Progenitor cell of endocrine pancreas (in vitro differentiated cells): ENCODE measurements around the gene IFIT5. TPM values are rescaled to one million over a fixed set of nuclear protein-coding genes. Genes with fewer than 3 reads are reported as not detected.
A peak's percentile ranks its signal among the peaks of the same experiment; 100 is the strongest.

Experiments
- DNase-seq: peaks from one replicate; pipeline ENCODE4 v3.0.0; 2021; ENCODE audit warnings: low spot score; ENCODE audit not compliant: unreplicated experiment
- H3K27ac Mint-ChIP-seq: 2 replicates; pipeline ENCODE4 v1.8.0; 2021; ENCODE audit warnings: mild to moderate bottlenecking, moderate library complexity, mixed read lengths
- H3K27me3 Mint-ChIP-seq: 2 replicates; pipeline ENCODE4 v1.8.0; 2021; ENCODE audit warnings: mixed read lengths
- H3K36me3 Mint-ChIP-seq: 2 replicates; pipeline ENCODE4 v1.8.0; 2022; ENCODE audit warnings: mixed read lengths; ENCODE audit not compliant: insufficient read depth
- H3K4me1 Mint-ChIP-seq: 2 replicates; pipeline ENCODE4 v1.8.0; 2021; ENCODE audit warnings: low read depth, mixed read lengths
- H3K4me3 Mint-ChIP-seq: 2 replicates; pipeline ENCODE4 v1.8.0; 2021; ENCODE audit warnings: low read depth, mild to moderate bottlenecking, moderate library complexity, mixed read lengths
- H3K9me3 Mint-ChIP-seq: 2 replicates; pipeline ENCODE4 v1.8.0; 2021; ENCODE audit warnings: low read depth, mixed read lengths
- total RNA-seq: library from RNA; stranded (reverse); gene quantifications from 2 replicates; pipeline ENCODE4 v1.2.1, GENCODE V29; 2021
- TF ChIP-seq, protein P1 (sequence below): fragments of 200-600 bp; sonication (generic); IDR thresholded peaks from one replicate; pipeline ENCODE4 v1.5.0; 2021; ENCODE audit warnings: antibody characterized with exemption, mild to moderate bottlenecking; ENCODE audit not compliant: unreplicated experiment

Gene IFIT5
- total RNA-seq, 1 donor from 2014 or later: 6.0 TPM

DNA sequence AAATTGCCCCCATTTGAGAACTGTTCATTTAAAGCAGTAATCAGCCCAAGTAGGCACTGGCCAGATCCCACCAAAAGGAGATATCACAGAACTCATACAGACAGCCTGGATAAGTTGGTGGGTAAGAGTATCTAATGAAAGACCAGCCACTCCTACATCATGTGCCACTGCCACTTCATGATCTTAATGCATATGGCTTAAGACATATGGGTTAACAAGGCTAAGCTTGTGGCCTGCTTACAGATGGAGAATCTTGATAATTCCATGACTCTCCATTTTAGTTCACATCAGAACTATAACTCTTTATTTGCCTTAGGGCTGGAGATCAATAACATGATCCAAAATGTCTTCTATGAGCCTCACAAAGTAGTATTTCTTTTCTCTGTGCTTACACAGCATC lies 43.3 kb upstream of the IFIT5 start:
- Mint-ChIP-seq H3K4me3 (no peak overlapping the region), H3K27ac (no peak overlapping the region), H3K9me3 (peaks cover under 1% of the 10 kb centered on the region), H3K27me3 (no peaks in the 10 kb centered on the region), H3K36me3 (no peaks in the 10 kb centered on the region), H3K4me1 (peaks cover 26% of the 10 kb centered on the region)
- TF ChIP-seq, protein P1, sequence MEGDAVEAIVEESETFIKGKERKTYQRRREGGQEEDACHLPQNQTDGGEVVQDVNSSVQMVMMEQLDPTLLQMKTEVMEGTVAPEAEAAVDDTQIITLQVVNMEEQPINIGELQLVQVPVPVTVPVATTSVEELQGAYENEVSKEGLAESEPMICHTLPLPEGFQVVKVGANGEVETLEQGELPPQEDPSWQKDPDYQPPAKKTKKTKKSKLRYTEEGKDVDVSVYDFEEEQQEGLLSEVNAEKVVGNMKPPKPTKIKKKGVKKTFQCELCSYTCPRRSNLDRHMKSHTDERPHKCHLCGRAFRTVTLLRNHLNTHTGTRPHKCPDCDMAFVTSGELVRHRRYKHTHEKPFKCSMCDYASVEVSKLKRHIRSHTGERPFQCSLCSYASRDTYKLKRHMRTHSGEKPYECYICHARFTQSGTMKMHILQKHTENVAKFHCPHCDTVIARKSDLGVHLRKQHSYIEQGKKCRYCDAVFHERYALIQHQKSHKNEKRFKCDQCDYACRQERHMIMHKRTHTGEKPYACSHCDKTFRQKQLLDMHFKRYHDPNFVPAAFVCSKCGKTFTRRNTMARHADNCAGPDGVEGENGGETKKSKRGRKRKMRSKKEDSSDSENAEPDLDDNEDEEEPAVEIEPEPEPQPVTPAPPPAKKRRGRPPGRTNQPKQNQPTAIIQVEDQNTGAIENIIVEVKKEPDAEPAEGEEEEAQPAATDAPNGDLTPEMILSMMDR: no peak
- DNase-seq: no peak

DNA sequence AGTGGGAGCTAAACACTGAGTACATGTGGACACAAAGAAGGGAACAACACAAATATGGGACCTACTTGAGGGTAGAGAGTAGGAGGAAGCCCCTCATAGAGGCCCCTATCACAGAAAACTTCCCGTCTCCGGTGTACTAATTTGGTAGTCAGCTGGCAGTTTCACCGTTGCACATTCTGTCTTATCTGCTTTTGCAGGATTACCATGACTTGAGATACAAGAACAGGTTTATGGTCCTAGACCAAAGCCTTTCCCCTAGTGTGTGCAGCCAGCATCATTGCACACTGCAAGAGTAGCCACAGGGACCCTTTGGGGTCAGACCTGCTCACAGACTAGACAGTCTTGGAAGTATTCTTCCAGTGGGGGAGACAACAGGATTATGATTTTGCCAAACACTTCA lies 42.4 kb upstream of the IFIT5 start:
- TF ChIP-seq, protein P1: no peak
- Mint-ChIP-seq H3K9me3 (no peaks in the 10 kb centered on the region), H3K27ac (no peak overlapping the region), H3K4me3 (no peak overlapping the region), H3K27me3 (no peaks in the 10 kb centered on the region), H3K36me3 (no peaks in the 10 kb centered on the region), H3K4me1 (peaks cover 26% of the 10 kb centered on the region)
- DNase-seq: no peak

DNA sequence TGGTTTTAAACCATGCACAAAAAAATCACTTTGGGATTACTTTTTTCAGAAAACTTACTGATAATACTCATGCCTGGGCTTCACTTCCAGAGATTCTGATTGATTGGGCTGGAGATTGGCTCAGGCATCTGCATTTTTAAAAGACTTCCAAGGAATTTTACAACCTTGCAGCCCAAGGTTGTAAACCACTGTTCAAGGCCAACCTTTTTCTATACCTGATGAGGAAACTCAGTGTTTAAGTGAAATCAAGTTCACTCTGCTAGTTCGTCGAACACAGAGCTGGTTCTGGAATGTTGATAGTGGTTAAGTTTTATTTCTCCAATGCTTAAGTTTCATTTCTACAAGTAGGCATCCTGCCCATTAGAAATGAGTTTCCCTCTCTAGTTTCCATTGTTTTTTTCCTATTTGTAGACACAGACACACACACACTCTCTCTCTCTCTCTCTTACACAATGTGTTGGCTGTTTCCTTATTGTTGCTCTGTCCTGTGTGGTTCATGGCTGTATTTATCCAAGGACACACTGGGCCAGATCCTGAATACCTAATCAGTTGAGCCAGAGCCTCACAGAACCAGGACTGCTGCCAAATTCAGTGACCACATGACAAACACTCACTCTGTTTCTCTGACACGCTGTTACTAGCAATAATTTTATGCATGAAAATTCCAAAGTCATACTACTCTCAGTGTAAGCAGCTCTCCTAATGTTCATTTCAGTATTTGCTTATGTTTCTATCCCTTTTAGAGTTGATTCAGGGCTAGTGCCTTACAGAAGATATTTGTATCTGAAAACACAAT lies 40.3 kb upstream of the IFIT5 start:
- Mint-ChIP-seq H3K27ac (peak overlapping the region; percentile 61), H3K4me3 (no peak overlapping the region), H3K4me1 (peaks cover 15% of the 10 kb centered on the region), H3K9me3 (no peaks in the 10 kb centered on the region), H3K36me3 (no peaks in the 10 kb centered on the region), H3K27me3 (no peaks in the 10 kb centered on the region)
- TF ChIP-seq, protein P1: no peak
- DNase-seq: no peak

DNA sequence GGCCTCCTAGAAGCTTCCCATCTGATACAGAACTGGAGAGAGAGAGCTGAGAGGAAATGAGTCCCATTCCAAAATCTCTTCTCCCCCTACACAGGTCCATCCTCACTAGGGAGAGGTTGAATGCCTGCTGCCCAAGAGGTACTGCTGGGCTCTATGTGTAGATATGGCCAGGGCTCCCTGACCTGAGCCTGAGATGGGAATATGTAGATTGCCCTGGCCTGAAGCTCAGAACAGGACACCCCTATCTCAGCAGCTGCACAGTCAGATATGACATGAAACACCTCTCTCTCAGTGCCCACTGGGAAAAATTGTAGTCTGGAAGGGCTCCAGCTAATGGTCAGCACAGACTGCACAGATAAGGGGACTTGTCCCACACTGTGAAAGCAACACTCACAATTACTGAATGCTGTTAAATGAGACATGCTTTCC lies 39.6 kb upstream of the IFIT5 start:
- no peaks in the 10 kb centered on the region for H3K36me3 Mint-ChIP-seq
- peaks cover 13% of the 10 kb centered on the region for H3K4me1 Mint-ChIP-seq
- H3K27ac Mint-ChIP-seq: no peak overlapping the region
- DNase-seq: no peak
- H3K9me3 Mint-ChIP-seq: no peaks in the 10 kb centered on the region
- TF ChIP-seq, protein P1: no peak
- H3K27me3 Mint-ChIP-seq: no peaks in the 10 kb centered on the region
- no peak overlapping the region for H3K4me3 Mint-ChIP-seq

DNA sequence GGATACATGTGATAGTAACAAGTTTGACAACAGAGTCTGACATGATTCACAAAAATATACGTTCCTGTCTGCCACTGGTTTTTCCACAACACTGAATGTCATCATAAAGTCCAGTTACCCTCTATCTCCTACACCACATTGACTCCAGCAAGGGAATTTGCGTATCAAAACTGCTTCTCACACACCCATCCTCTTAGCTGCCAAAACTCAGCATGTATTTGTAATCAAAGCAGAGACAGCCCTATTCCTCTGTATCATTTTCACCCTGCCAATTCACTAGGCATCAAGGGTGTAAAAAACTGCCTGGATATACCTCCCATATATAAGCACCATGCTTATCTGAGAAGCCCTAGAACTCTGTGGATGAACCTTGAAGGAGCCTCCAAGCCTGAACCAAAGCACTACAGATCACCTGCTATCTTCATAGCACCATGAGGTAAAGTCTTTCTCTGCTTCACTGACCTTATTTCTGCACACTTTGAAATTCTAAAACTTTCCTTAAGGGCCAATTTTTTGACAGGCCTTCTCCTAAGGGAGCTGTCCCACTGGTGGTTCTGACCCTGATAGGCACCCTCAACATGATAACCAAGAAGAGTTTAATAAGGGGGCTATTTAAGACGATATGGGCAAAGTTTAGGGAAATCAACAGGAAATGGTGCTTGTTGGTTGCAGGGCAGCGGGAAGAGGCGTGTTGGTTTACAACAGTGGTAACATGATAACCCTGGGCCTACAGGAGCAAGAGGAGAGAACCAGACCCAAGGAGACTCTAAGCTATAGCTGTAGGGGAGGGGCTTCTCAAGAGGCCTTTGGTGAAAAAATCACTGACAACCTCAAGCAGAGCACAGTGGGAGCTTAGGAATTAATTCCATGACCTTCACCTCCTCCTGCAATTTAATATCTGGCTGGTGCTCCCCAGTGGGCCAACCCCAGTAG lies 36.4 kb upstream of the IFIT5 start, which contains the start of gene IFIT1B:
Gene IFIT1B, plus strand, starts transcription at position 352 of the 933 bp plus-strand sequence. Its CDS starts 80 bp downstream, at position 432.
- H3K4me1 Mint-ChIP-seq: peaks cover 10% of the 10 kb centered on the region
- H3K36me3 Mint-ChIP-seq: no peaks in the 10 kb centered on the region
- H3K27ac Mint-ChIP-seq: no peak within 1 kb of the TSS
- no peak within 1 kb of the TSS for H3K4me3 Mint-ChIP-seq
- no peak for DNase-seq
- H3K27me3 Mint-ChIP-seq: peaks cover 2% of the 10 kb centered on the region
- no peaks in the 10 kb centered on the region for H3K9me3 Mint-ChIP-seq
- TF ChIP-seq, protein P1: no peak
